ENCODE measurements around the gene CNTFR.

Gene CNTFR

GRCh38 chr9:34566322-34566721, 23.2 kb downstream of the CNTFR start:
- H3K27me3 ChIP-seq = peaks cover 0 to 12% (median 0%) of the 10 kb centered on the region in 11 experiments; a peak in 3 of 22 replicates
- H4K20me1 ChIP-seq = peaks cover 0 to 16% (median 0%) of the 10 kb centered on the region in 11 experiments; a peak in 3 of 22 replicates
- TF ChIP-seq Cebpa-rat (IDR thresholded peaks at IDR 0.05) = no peak
- no peak overlapping the region for H3K9ac ChIP-seq
- H3K27ac ChIP-seq = no peak overlapping the region
- no peak overlapping the region for H3K4me2 ChIP-seq
- peaks cover 0 to 2% (median 0%) of the 10 kb centered on the region in 10 experiments; a peak in 2 of 20 replicates for H3K4me1 ChIP-seq
- H3K9me3 ChIP-seq (replicated peaks in 1 of 11) = peaks cover 0 to 6% (median 0%) of the 10 kb centered on the region in 11 experiments; a peak in 5 of 22 replicates
- H3K36me3 ChIP-seq = no peaks in the 10 kb centered on the region
- no peak overlapping the region for H3K4me3 ChIP-seq

GRCh38 chr9:34565856-34566255, 23.7 kb downstream of the CNTFR start:
- Histone ChIP-seq H3K9ac (no peak overlapping the region), H3K9me3 (replicated peaks in 1 of 11) (peaks cover 0 to 6% (median 0%) of the 10 kb centered on the region in 11 experiments; a peak in 5 of 22 replicates), H3K4me1 (no peaks in the 10 kb centered on the region), H3K4me2 (no peak overlapping the region), H3K27me3 (peaks cover 0 to 13% (median 1%) of the 10 kb centered on the region in 11 experiments; a peak in 9 of 22 replicates), H4K20me1 (peaks cover 0 to 16% (median 0%) of the 10 kb centered on the region in 11 experiments; a peak in 3 of 22 replicates), H3K4me3 (no peak overlapping the region), H3K36me3 (no peaks in the 10 kb centered on the region), H3K27ac (no peak overlapping the region)
- TF ChIP-seq Cebpa-rat (IDR thresholded peaks at IDR 0.05) = no peak

GRCh38 chr9:34564617-34565016, 24.9 kb downstream of the CNTFR start:
- no peaks in the 10 kb centered on the region for H3K36me3 ChIP-seq
- no peak overlapping the region for H3K27ac ChIP-seq
- TF ChIP-seq Cebpa-rat (IDR thresholded peaks at IDR 0.05) = no peak
- H3K4me1 ChIP-seq = no peaks in the 10 kb centered on the region; a peak in 1 of 20 replicates
- H4K20me1 ChIP-seq = peaks cover 0 to 16% (median 0%) of the 10 kb centered on the region in 11 experiments; a peak in 3 of 22 replicates
- peaks cover under 1 to 25% (median 14%) of the 10 kb centered on the region in 11 experiments; a peak in 20 of 22 replicates for H3K27me3 ChIP-seq
- H3K9ac ChIP-seq = no peak overlapping the region
- peaks cover 0 to 6% (median 0%) of the 10 kb centered on the region in 11 experiments; a peak in 5 of 22 replicates for H3K9me3 ChIP-seq (replicated peaks in 1 of 11)
- no peak overlapping the region for H3K4me2 ChIP-seq
- no peak overlapping the region for H3K4me3 ChIP-seq

- Histone ChIP-seq H3K4me2 (no peak overlapping the region), H3K36me3 (no peaks in the 10 kb centered on the region), H3K9ac (no peak overlapping the region), H4K20me1 (peaks cover 0 to 28% (median 0%) of the 10 kb centered on the region in 11 experiments; a peak in 4 of 22 replicates), H3K9me3 (replicated peaks in 1 of 11) (peaks cover 0 to 6% (median 0%) of the 10 kb centered on the region in 11 experiments; a peak in 5 of 22 replicates), H3K27ac (no peak overlapping the region), H3K4me3 (no peak overlapping the region), H3K27me3 (peaks cover 14 to 38% (median 27%) of the 10 kb centered on the region in 11 experiments; a peak in 21 of 22 replicates), H3K4me1 (no peaks in the 10 kb centered on the region; a peak in 1 of 20 replicates)
- no peak for TF ChIP-seq Cebpa-rat (IDR thresholded peaks at IDR 0.05)
Observed at GRCh38 chr9:34563262-34563661, 26.3 kb downstream of the CNTFR start.

- no peaks in the 10 kb centered on the region for H3K36me3 ChIP-seq
- TF ChIP-seq Cebpa-rat (IDR thresholded peaks at IDR 0.05) = no peak
- no peak overlapping the region for H3K27ac ChIP-seq
- no peak overlapping the region for H3K9ac ChIP-seq
- H3K4me1 ChIP-seq = no peaks in the 10 kb centered on the region; a peak in 1 of 20 replicates
- peaks cover 0 to 6% (median 0%) of the 10 kb centered on the region in 11 experiments; a peak in 5 of 22 replicates for H3K9me3 ChIP-seq (replicated peaks in 1 of 11)
- H3K27me3 ChIP-seq = peaks cover 19 to 40% (median 35%) of the 10 kb centered on the region in 11 experiments; a peak in 21 of 22 replicates
- peaks cover 0 to 33% (median 0%) of the 10 kb centered on the region in 11 experiments; a peak in 3 of 22 replicates for H4K20me1 ChIP-seq
- no peak overlapping the region for H3K4me2 ChIP-seq
- no peak overlapping the region for H3K4me3 ChIP-seq
Observed at GRCh38 chr9:34562135-34562745, 27.3 kb downstream of the CNTFR start.

- no peaks in the 10 kb centered on the region for H3K36me3 ChIP-seq
- H3K9ac ChIP-seq = no peak overlapping the region
- no peak overlapping the region for H3K4me3 ChIP-seq
- H3K27ac ChIP-seq = no peak overlapping the region
- peaks cover 0 to 6% (median 0%) of the 10 kb centered on the region in 11 experiments; a peak in 5 of 22 replicates for H3K9me3 ChIP-seq (replicated peaks in 1 of 11)
- peaks cover 19 to 40% (median 35%) of the 10 kb centered on the region in 11 experiments; a peak in 21 of 22 replicates for H3K27me3 ChIP-seq
- no peak for TF ChIP-seq Cebpa-rat (IDR thresholded peaks at IDR 0.05)
- no peaks in the 10 kb centered on the region; a peak in 1 of 20 replicates for H3K4me1 ChIP-seq
- H3K4me2 ChIP-seq = no peak overlapping the region
- peaks cover 0 to 33% (median 0%) of the 10 kb centered on the region in 11 experiments; a peak in 2 of 22 replicates for H4K20me1 ChIP-seq
Observed at GRCh38 chr9:34560599-34561214, 28.8 kb downstream of the CNTFR start.

- Histone ChIP-seq H3K27me3 (peaks cover 19 to 40% (median 35%) of the 10 kb centered on the region in 11 experiments; a peak in 21 of 22 replicates), H3K9me3 (replicated peaks in 1 of 11) (peaks cover 0 to 6% (median 0%) of the 10 kb centered on the region in 11 experiments; a peak in 5 of 22 replicates), H3K36me3 (no peaks in the 10 kb centered on the region), H3K4me1 (peaks cover 0 to 3% (median 2%) of the 10 kb centered on the region in 10 experiments; a peak in 13 of 20 replicates), H3K4me2 (no peak overlapping the region), H3K9ac (no peak overlapping the region), H4K20me1 (peaks cover 0 to 33% (median 0%) of the 10 kb centered on the region in 11 experiments; a peak in 2 of 22 replicates), H3K4me3 (no peak overlapping the region), H3K27ac (no peak overlapping the region)
- TF ChIP-seq Cebpa-rat (IDR thresholded peaks at IDR 0.05) = no peak
Observed at GRCh38 chr9:34559624-34560455, 29.7 kb downstream of the CNTFR start.

- H3K27ac ChIP-seq = no peak overlapping the region
- H3K4me1 ChIP-seq = peaks cover 0 to 11% (median 9%) of the 10 kb centered on the region in 10 experiments; a peak in 18 of 20 replicates
- H3K4me3 ChIP-seq = no peak overlapping the region
Observed at GRCh38 chr9:34558919-34559623, 30.5 kb downstream of the CNTFR start.

More at GRCh38 chr9:34558919-34559623, 30.5 kb downstream of the CNTFR start:
- peaks cover 19 to 40% (median 35%) of the 10 kb centered on the region in 11 experiments; a peak in 21 of 22 replicates for H3K27me3 ChIP-seq
- no peak overlapping the region for H3K4me2 ChIP-seq
- H3K9ac ChIP-seq = no peak overlapping the region
- no peaks in the 10 kb centered on the region for H3K36me3 ChIP-seq
- TF ChIP-seq Cebpa-rat (IDR thresholded peaks at IDR 0.05) = no peak
- H3K9me3 ChIP-seq (replicated peaks in 1 of 11) = peaks cover 0 to 6% (median 0%) of the 10 kb centered on the region in 11 experiments; a peak in 5 of 22 replicates
- peaks cover 0 to 33% (median 0%) of the 10 kb centered on the region in 11 experiments; a peak in 8 of 22 replicates for H4K20me1 ChIP-seq

Data from BLaER1 treated with 17β-estradiol and CSF1 and Interleukin-3, amounts not matched to agents 10 nM and 100 nM (cell line).